Activated T-cell treated with anti-CD3 and anti-CD28 coated beads for 1 hour (primary cell): ENCODE data around the gene SMU1.
A peak's percentile ranks its signal among the peaks of the same experiment; 100 is the strongest.

Experiments
- DNase-seq: peaks from one replicate; pipeline ENCODE4 v3.0.0-alpha.2; 2020; ENCODE audit warnings: low read depth

Gene SMU1

GRCh38 chr9:33076046-33077004 is at the start of gene SMU1:
SMU1 (minus strand) TSS chr9:33076674; CDS start chr9:33076608, 66 bp downstream.
- DNase-seq: peak; percentile 85

- no peak for DNase-seq
These were observed 49.0 kb upstream of the SMU1 start for GRCh38 chr9:33125461-33125860.

GRCh38 chr9:33124751-33125381 is 48.4 kb upstream of the SMU1 start:
- DNase-seq: no peak

GRCh38 chr9:33124046-33124445 is 47.6 kb upstream of the SMU1 start:
- no peak for DNase-seq

GRCh38 chr9:33123407-33124031 is 47.0 kb upstream of the SMU1 start:
- no peak for DNase-seq

- no peak for DNase-seq
These were observed 44.1 kb upstream of the SMU1 start for GRCh38 chr9:33120620-33121019.

GRCh38 chr9:33117796-33118195 is 41.3 kb upstream of the SMU1 start:
- no peak for DNase-seq

GRCh38 chr9:33117306-33117705 is 40.8 kb upstream of the SMU1 start:
- no peak for DNase-seq

GRCh38 chr9:33116860-33117259 is 40.4 kb upstream of the SMU1 start:
- DNase-seq: no peak

GRCh38 chr9:33114746-33115145 is 38.3 kb upstream of the SMU1 start:
- no peak for DNase-seq

- DNase-seq: no peak
These were observed 37.5 kb upstream of the SMU1 start for GRCh38 chr9:33113799-33114547.

GRCh38 chr9:33112094-33112493 is 35.6 kb upstream of the SMU1 start:
- DNase-seq: no peak

- no peak for DNase-seq
These were observed 35.2 kb upstream of the SMU1 start for GRCh38 chr9:33111631-33112030.

GRCh38 chr9:33110686-33111085 is 34.2 kb upstream of the SMU1 start:
- DNase-seq: no peak

GRCh38 chr9:33109850-33110595 is 33.5 kb upstream of the SMU1 start:
- DNase-seq: no peak

GRCh38 chr9:33109097-33109496 is 32.6 kb upstream of the SMU1 start:
- no peak for DNase-seq

GRCh38 chr9:33108472-33108871 is 32.0 kb upstream of the SMU1 start:
- no peak for DNase-seq

- DNase-seq: no peak
These were observed 31.3 kb upstream of the SMU1 start for GRCh38 chr9:33107762-33108161.

- DNase-seq: no peak
These were observed 30.6 kb upstream of the SMU1 start for GRCh38 chr9:33106827-33107621.

GRCh38 chr9:33106372-33106771 is 29.9 kb upstream of the SMU1 start:
- DNase-seq: no peak

GRCh38 chr9:33105959-33106358 is 29.5 kb upstream of the SMU1 start:
- no peak for DNase-seq
